ENCODE results near the gene C5orf63. TPM values are rescaled to one million over a fixed set of nuclear protein-coding genes. Genes with fewer than 3 reads are reported as not detected.

Gene C5orf63
- total RNA-seq, 2 experiments from 2014 or later = 7.4 TPM

GRCh38 chr5:127004721-127005120 lies 68.6 kb downstream of the C5orf63 start:
- DNase-seq (no peak), ATAC-seq (no peak)
- H3K36me3 Mint-ChIP-seq = no peaks in the 10 kb centered on the region
- H3K9me3 Mint-ChIP-seq (ENCODE audit: low read depth) = no peaks in the 10 kb centered on the region
- CTCF ChIA-PET = interaction anchor here (0.6 kb wide), 1 partner anchor 41 kb away, joined by 3 read pairs; no protein-coding TSS in a partner anchor
- H3K27ac Mint-ChIP-seq = no peak overlapping the region
- no peaks in the 10 kb centered on the region for H3K27me3 Mint-ChIP-seq
- H3K4me1 Mint-ChIP-seq = no peaks in the 10 kb centered on the region
- H3K4me3 Mint-ChIP-seq = no peak overlapping the region

- ATAC-seq (no peak), DNase-seq (no peak)
- Mint-ChIP-seq H3K27me3 (no peaks in the 10 kb centered on the region), H3K36me3 (no peaks in the 10 kb centered on the region), H3K9me3 (ENCODE audit: low read depth) (no peaks in the 10 kb centered on the region), H3K4me3 (no peak overlapping the region), H3K4me1 (no peaks in the 10 kb centered on the region), H3K27ac (no peak overlapping the region)
- CTCF ChIA-PET = no interaction called here
Measured at GRCh38 chr5:127003798-127004495, 69.4 kb downstream of the C5orf63 start.

- no peaks in the 10 kb centered on the region for H3K27me3 Mint-ChIP-seq
- H3K4me3 Mint-ChIP-seq = no peak overlapping the region
- H3K9me3 Mint-ChIP-seq (ENCODE audit: low read depth) = no peaks in the 10 kb centered on the region
- H3K27ac Mint-ChIP-seq = no peak overlapping the region
- H3K4me1 Mint-ChIP-seq = no peaks in the 10 kb centered on the region
- ATAC-seq = no peak
- DNase-seq = no peak
- H3K36me3 Mint-ChIP-seq = no peaks in the 10 kb centered on the region
- CTCF ChIA-PET = no interaction called here
Measured at GRCh38 chr5:127002390-127002789, 70.9 kb downstream of the C5orf63 start.

GRCh38 chr5:127001621-127002296 lies 71.5 kb downstream of the C5orf63 start:
- ATAC-seq (no peak), DNase-seq (no peak)
- Mint-ChIP-seq H3K4me3 (no peak overlapping the region), H3K27ac (no peak overlapping the region), H3K36me3 (no peaks in the 10 kb centered on the region), H3K4me1 (no peaks in the 10 kb centered on the region), H3K27me3 (no peaks in the 10 kb centered on the region), H3K9me3 (ENCODE audit: low read depth) (no peaks in the 10 kb centered on the region)
- CTCF ChIA-PET = no interaction called here

Other genes starting within 250 kb of the C5orf63 start
- 1 to 10 TPM in 1 of 2 experiments, under 1 TPM in 1; 0.73 to 1.6 TPM for gene MARCHF3, start 42.9 kb downstream of the C5orf63 start, total RNA-seq
- gene MEGF10, start 217.3 kb upstream of the C5orf63 start, total RNA-seq = not detected